Measurements from ENCODE around the gene DAAM2. TPM values are rescaled to one million over a fixed set of nuclear protein-coding genes. Genes with fewer than 3 reads are reported as not detected.

DAAM2 gene
- total and polyA plus RNA-seq, 9 of the 15 experiments (the other 6 are each of a cell fraction or from before 2014, with no cell fraction given), result 0.01 to 0.07 TPM; not detected in 7

GRCh38 chr6:39746795-39747194, 45.4 kb upstream of the DAAM2 start:
- intact Hi-C loops (cut with micrococcal nuclease) (no loop called here), in situ Hi-C loops (cut with MboI) (no loop called here)
- H4K20me1 ChIP-seq (replicated peaks; ENCODE audit: control insufficient read depth, insufficient read depth, low read length), result no peaks in the 10 kb centered on the region
- 3% methylated on average over 3 of the region's 3 CpGs for WGBS (ENCODE audit: insufficient coverage, low coverage, missing lambda C conversion rate)
- H3K4me1 ChIP-seq (replicated peaks in 1 of 2; ENCODE audit: control insufficient read depth in 2 of 2, insufficient read depth in 2 of 2, low read length in 2 of 2), result no peaks in the 10 kb centered on the region
- no peaks in the 10 kb centered on the region for H3K9me1 ChIP-seq (ENCODE audit: control insufficient read depth, insufficient read depth, low read length)
- no peak for TF ChIP-seq U2AF2 (optimal IDR thresholded peaks at IDR 0.05; ENCODE audit: low read depth, low read length)
- TF ChIP-seq ZNF583 (CRISPR knock-in tag; IDR thresholded peaks at IDR 0.05), result no peak
- TF ChIP-seq MAZ (CRISPR knock-in tag; conservative IDR thresholded peaks at IDR 0.05 in 1 of 2, IDR thresholded peaks at IDR 0.05 in 1 of 2), result no peak
- TF ChIP-seq PRMT5 (CRISPR knock-in tag; IDR thresholded peaks at IDR 0.05), result no peak
- TF ChIP-seq TCF7L2 (IDR thresholded peaks at IDR 0.05; ENCODE audit: low read depth, low read length), result no peak
- TF ChIP-seq ZNF766 (CRISPR knock-in tag; conservative IDR thresholded peaks at IDR 0.05), result no peak
- TF ChIP-seq ZNF217 (CRISPR knock-in tag; IDR thresholded peaks at IDR 0.05), result no peak
- TF ChIP-seq ZNF232 (CRISPR knock-in tag; IDR thresholded peaks at IDR 0.05), result no peak
- TF ChIP-seq ZHX1 (conservative IDR thresholded peaks at IDR 0.05; ENCODE audit: low read length), result no peak
- no peak for TF ChIP-seq TFAP4 (CRISPR knock-in tag; IDR thresholded peaks at IDR 0.05; ENCODE audit: borderline replicate concordance)
- no peak for TF ChIP-seq ETV1 (tag; conservative IDR thresholded peaks at IDR 0.05; ENCODE audit: low read depth)
- H3K79me2 ChIP-seq (ENCODE audit: control insufficient read depth, insufficient read depth, low read length), result no peaks in the 10 kb centered on the region
- H3K27ac ChIP-seq (ENCODE audit: extremely low read depth, low read depth, low read length), result no peak overlapping the region
- no peak for DNase-seq (ENCODE audit: extremely low read depth in 1 of 4, low spot score in 3 of 4)
- FAIRE-seq, result no peak
- CTCF ChIA-PET (ENCODE audit: low intra/inter-chr PET ratio), result no interaction called here
- no peak overlapping the region for H3K9ac ChIP-seq (ENCODE audit: insufficient read depth in 1 of 2, low read depth in 2 of 2, low read length in 2 of 2)
- BruUV-seq (replicated peaks), result no TSS peak
- H3K4me2 ChIP-seq (ENCODE audit: insufficient read depth, low read length), result no peak overlapping the region
- no peak overlapping the region for H2AFZ ChIP-seq (ENCODE audit: low read depth, low read length)
- POLR2A ChIA-PET, result no interaction called here
- no peaks in the 10 kb centered on the region; a peak in 2 of 5 replicates for H3K27me3 ChIP-seq (ENCODE audit: control insufficient read depth in 2 of 2, insufficient read depth in 2 of 2, low read length in 2 of 2)
- H3K36me3 ChIP-seq (ENCODE audit: control insufficient read depth, insufficient read depth, low read length), result no peaks in the 10 kb centered on the region
- no peaks in the 10 kb centered on the region for H3K9me3 ChIP-seq (replicated peaks; ENCODE audit: control insufficient read depth, insufficient read depth, low read depth, low read length)
- no peak overlapping the region for H3K4me3 ChIP-seq
- ATAC-seq, result no peak
